ENCODE data around the gene DNAJC4. TPM values are rescaled to one million over a fixed set of nuclear protein-coding genes. Genes with fewer than 3 reads are reported as not detected.

The DNAJC4 gene
- total and polyA plus RNA-seq, 9 of the 15 experiments (the other 6 are each of a cell fraction or from before 2014, with no cell fraction given): 4.0 to 32.6 (median 19.9) TPM

DNA sequence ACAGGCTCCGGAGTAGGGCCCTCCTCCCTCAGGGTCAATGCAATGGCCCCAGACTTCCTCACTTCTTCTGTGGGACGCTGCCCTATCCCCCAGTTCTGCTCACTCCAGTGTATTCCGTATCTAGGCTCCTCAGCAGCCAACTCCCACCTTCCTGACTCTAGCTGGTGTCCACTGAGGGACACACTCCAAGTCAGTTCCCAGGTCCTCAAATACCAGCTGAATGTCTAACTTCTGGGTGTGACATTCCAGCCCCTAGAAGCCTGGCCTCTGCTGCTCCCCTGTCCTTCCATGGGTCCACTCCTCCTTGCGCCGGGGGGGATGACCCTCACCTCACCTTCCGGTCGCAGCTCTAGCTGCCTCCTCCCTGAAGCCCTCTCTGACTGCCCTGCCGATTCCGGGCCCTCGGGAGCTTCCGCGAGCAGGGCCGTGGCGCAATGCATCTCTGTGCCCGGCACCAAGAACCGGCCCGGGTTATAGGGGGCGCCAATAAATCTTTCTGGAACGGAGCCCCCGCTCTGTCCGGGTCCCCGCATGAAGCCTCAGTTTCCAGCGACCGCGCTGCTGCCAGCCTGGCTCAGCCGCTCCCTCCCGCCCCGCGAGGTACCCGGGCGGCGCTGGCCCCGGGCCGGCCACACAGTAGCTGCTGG lies 38.7 kb downstream of the DNAJC4 start (continued):
- TF ChIP-seq EWSR1 (IDR thresholded peaks at IDR 0.05; ENCODE audit: borderline replicate concordance, low read depth, partially characterized antibody) (no peak), PTBP1 (IDR thresholded peaks at IDR 0.05; ENCODE audit: low read depth, low read length) (peak; percentile 89), POLR2B (IDR thresholded peaks at IDR 0.05; ENCODE audit: low read depth, partially characterized antibody) (peak; percentile 51), MTA3 (IDR thresholded peaks at IDR 0.05; ENCODE audit: borderline replicate concordance) (no peak; the same call in 1 of the 2 replicates), HDAC1 (IDR thresholded peaks at IDR 0.05) (peak in 1 of 2 experiments; percentile 17; a peak in 1 of 4 replicates), STAT5A (IDR thresholded peaks at IDR 0.05; ENCODE audit: borderline replicate concordance, low read length) (no peak), PCBP2 (IDR thresholded peaks at IDR 0.05; ENCODE audit: low read depth, low read length, poor library complexity, severe bottlenecking) (no peak), ZNF263 (CRISPR knock-in tag; IDR thresholded peaks at IDR 0.05; ENCODE audit: borderline replicate concordance) (peak; percentile 52; the same call in 1 of the 2 replicates)
- TF ChIP-seq, protein P1, sequence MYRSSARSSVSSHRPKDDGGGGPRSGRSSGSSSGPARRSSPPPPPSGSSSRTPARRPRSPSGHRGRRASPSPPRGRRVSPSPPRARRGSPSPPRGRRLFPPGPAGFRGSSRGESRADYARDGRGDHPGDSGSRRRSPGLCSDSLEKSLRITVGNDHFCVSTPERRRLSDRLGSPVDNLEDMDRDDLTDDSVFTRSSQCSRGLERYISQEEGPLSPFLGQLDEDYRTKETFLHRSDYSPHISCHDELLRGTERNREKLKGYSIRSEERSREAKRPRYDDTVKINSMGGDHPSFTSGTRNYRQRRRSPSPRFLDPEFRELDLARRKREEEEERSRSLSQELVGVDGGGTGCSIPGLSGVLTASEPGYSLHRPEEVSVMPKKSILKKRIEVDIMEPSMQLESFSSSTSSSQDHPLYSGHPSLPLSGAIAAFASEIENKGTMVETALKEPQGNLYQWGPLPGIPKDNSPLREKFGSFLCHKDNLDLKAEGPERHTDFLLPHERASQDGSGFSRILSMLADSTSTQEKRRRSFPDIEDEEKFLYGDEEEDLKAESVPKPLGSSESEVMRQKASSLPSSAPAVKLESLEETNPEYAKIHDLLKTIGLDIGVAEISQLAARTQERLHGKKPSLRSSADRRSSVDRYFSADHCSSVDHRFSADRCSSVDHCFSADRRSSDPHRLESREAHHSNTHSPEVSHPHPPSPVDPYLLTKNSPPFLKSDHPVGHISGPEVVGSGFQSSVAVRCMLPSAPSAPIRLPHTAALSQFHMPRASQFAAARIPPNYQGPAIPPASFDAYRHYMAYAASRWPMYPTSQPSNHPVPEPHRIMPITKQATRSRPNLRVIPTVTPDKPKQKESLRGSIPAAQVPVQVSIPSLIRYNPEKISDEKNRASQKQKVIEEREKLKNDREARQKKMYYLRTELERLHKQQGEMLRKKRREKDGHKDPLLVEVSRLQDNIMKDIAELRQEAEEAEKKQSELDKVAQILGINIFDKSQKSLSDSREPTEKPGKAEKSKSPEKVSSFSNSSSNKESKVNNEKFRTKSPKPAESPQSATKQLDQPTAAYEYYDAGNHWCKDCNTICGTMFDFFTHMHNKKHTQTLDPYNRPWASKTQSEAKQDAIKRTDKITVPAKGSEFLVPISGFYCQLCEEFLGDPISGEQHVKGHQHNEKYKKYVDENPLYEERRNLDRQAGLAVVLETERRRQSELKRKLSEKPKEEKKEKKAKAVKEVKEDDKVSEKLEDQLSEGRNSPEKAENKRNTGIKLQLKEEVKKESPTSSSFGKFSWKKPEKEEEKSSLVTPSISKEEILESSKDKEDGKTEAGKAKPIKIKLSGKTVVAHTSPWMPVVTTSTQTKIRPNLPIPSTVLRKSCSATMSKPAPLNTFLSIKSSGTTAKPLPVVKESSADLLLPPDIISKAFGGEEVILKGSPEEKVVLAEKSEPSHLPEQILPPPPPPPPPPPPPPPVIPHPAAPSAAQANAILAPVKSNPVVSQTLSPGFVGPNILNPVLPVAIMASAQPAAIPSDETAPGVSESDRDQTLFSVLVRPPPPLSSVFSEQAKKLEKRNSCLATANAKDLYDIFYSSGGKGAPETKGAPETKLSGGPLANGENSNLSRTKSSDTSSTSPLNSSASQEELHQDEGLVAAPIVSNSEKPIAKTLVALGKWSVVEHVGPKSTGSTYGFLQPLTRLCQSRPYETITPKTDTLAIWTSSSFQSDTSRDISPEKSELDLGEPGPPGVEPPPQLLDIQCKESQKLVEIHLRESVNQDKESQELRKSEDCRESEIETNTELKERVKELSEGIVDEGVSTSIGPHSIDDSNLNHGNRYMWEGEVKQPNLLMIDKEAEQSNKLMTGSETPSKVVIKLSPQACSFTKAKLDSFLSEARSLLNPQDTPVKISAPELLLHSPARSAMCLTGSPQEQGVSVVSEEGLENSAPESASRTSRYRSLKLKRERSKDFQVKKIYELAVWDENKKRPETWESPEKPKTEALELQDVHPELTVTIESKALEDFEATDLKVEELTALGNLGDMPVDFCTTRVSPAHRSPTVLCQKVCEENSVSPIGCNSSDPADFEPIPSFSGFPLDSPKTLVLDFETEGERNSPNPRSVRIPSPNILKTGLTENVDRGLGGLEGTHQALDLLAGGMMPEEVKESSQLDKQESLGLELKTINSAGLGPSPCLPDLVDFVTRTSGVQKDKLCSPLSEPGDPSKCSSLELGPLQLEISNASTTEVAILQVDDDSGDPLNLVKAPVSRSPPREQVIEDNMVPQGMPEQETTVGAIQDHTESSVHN (IDR thresholded peaks at IDR 0.05; ENCODE audit: borderline replicate concordance in 1 of 2, low read depth in 1 of 2): no peak; a peak in 1 of 4 replicates
- TF ChIP-seq, protein P2, sequence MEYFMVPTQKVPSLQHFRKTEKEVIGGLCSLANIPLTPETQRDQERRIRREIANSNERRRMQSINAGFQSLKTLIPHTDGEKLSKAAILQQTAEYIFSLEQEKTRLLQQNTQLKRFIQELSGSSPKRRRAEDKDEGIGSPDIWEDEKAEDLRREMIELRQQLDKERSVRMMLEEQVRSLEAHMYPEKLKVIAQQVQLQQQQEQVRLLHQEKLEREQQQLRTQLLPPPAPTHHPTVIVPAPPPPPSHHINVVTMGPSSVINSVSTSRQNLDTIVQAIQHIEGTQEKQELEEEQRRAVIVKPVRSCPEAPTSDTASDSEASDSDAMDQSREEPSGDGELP (CRISPR knock-in tag; IDR thresholded peaks at IDR 0.05; ENCODE audit: borderline replicate concordance): 0 out of 2 replicates have a peak, but pooled peaks have one; percentile 35
- TF ChIP-seq, protein P3, sequence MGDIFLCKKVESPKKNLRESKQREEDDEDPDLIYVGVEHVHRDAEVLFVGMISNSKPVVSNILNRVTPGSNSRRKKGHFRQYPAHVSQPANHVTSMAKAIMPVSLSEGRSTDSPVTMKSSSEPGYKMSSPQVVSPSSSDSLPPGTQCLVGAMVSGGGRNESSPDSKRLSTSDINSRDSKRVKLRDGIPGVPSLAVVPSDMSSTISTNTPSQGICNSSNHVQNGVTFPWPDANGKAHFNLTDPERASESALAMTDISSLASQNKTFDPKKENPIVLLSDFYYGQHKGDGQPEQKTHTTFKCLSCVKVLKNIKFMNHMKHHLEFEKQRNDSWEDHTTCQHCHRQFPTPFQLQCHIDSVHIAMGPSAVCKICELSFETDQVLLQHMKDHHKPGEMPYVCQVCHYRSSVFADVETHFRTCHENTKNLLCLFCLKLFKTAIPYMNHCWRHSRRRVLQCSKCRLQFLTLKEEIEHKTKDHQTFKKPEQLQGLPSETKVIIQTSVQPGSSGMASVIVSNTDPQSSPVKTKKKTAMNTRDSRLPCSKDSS (IDR thresholded peaks at IDR 0.05; ENCODE audit: low read depth, partially characterized antibody): no peak
- TF ChIP-seq, protein P4, sequence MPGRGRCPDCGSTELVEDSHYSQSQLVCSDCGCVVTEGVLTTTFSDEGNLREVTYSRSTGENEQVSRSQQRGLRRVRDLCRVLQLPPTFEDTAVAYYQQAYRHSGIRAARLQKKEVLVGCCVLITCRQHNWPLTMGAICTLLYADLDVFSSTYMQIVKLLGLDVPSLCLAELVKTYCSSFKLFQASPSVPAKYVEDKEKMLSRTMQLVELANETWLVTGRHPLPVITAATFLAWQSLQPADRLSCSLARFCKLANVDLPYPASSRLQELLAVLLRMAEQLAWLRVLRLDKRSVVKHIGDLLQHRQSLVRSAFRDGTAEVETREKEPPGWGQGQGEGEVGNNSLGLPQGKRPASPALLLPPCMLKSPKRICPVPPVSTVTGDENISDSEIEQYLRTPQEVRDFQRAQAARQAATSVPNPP (IDR thresholded peaks at IDR 0.05; ENCODE audit: borderline replicate concordance, insufficient read depth, insufficient read length): no peak
- TF ChIP-seq, protein P5, sequence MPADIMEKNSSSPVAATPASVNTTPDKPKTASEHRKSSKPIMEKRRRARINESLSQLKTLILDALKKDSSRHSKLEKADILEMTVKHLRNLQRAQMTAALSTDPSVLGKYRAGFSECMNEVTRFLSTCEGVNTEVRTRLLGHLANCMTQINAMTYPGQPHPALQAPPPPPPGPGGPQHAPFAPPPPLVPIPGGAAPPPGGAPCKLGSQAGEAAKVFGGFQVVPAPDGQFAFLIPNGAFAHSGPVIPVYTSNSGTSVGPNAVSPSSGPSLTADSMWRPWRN (IDR thresholded peaks at IDR 0.05; ENCODE audit: low read depth): no peak
